ENCODE data around the gene GLCE. TPM values are rescaled to one million over a fixed set of nuclear protein-coding genes. Genes with fewer than 3 reads are reported as not detected.

GLCE gene
- total and polyA plus RNA-seq, 9 of the 15 experiments (the other 6 are each of a cell fraction or from before 2014, with no cell fraction given), result 4.6 to 12.3 (median 10.6) TPM

DNA sequence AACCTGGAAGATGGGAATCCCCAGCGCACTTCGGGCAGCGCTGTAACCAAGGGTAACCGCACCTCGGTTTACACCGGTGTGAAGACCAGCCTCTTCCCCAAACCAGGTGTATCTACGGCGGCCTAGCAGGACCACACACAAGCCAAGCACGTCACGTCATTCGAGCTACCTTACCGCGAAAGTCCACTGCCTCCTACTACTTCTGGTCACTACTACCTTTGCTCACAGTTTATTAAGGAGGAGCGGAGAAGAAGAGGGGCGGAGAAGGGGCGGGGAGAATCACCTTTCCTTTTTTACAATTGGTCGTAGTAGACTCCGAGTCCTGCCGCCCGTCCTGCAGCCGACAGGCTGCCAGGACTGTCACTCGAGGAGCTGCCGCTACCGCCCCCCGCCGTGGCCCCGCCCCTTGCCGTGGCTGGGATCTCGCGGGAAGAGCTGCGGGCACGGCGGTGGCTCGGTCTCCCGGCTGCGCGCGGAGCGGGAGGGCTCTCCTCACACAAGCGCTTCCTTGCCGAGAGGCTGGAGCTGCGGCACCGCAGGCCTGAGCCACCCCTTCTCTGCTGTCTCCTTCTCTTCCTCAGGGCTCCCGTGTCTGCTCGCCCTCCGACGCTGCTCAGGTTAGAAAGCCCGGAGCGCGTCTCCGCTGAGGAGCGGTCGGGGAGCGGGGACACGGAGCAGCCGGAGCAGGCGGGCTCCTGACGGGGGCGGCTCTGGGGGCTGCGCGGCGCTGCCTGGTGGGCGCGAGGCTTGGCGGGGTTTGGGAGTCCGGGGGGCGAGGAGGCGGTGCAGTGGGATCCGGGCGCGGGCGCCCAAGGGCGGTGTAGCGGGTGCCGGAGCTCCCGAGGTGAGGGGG lies at the start of gene GLCE (continued):
- TF ChIP-seq POLR2B (IDR thresholded peaks at IDR 0.05; ENCODE audit: low read depth, partially characterized antibody) (peak; percentile 88), ZBED1 (IDR thresholded peaks at IDR 0.05) (no peak), SRSF9 (IDR thresholded peaks at IDR 0.05; ENCODE audit: borderline replicate concordance, low read depth, low read length) (no peak), TGIF2 (CRISPR knock-in tag; IDR thresholded peaks at IDR 0.05) (no peak), MEF2D (tag; conservative IDR thresholded peaks at IDR 0.05; ENCODE audit: low read depth) (no peak), ELK1 (CRISPR knock-in tag; IDR thresholded peaks at IDR 0.05) (no peak), BMI1 (IDR thresholded peaks at IDR 0.05; ENCODE audit: low read length) (no peak), TRIM28 (IDR thresholded peaks at IDR 0.05) (no peak), ZNF217 (CRISPR knock-in tag; IDR thresholded peaks at IDR 0.05) (no peak), YY1 (IDR thresholded peaks at IDR 0.05; ENCODE audit: borderline replicate concordance in 1 of 3, control insufficient read depth in 1 of 3, extremely low read depth in 1 of 3, insufficient read depth in 3 of 3, insufficient read length in 1 of 3, insufficient replicate concordance in 2 of 3, low read depth in 1 of 3, low read length in 2 of 3) (no peak), HLTF (IDR thresholded peaks at IDR 0.05) (no peak), HOXB6 (CRISPR knock-in tag; IDR thresholded peaks at IDR 0.05; ENCODE audit: borderline replicate concordance) (no peak), ZZZ3 (IDR thresholded peaks at IDR 0.05) (no peak), MEIS2 (IDR thresholded peaks at IDR 0.05; ENCODE audit: partially characterized antibody) (no peak), ZKSCAN1 (IDR thresholded peaks at IDR 0.05; ENCODE audit: low read depth, low read length) (no peak), SAFB (IDR thresholded peaks at IDR 0.05; ENCODE audit: borderline replicate concordance, low read depth, low read length) (no peak), ZNF436 (CRISPR knock-in tag; IDR thresholded peaks at IDR 0.05) (no peak), GABPA (tag; conservative IDR thresholded peaks at IDR 0.05; ENCODE audit: low read depth) (no peak), FOSL1 (tag; conservative IDR thresholded peaks at IDR 0.05) (no peak), ERF (CRISPR knock-in tag; IDR thresholded peaks at IDR 0.05) (0 out of 2 replicates have a peak, but pooled peaks have one; percentile 50), ZNF274 (IDR thresholded peaks at IDR 0.05; ENCODE audit: borderline replicate concordance, low read depth, low read length) (no peak), MCM3 (IDR thresholded peaks at IDR 0.05) (no peak), FOXP1 (CRISPR knock-in tag; IDR thresholded peaks at IDR 0.05) (no peak; the same call in 1 of the 2 replicates), U2AF2 (optimal IDR thresholded peaks at IDR 0.05; ENCODE audit: low read depth, low read length) (no peak), PPARD (CRISPR knock-in tag; IDR thresholded peaks at IDR 0.05) (no peak)
- TF ChIP-seq, protein P1, sequence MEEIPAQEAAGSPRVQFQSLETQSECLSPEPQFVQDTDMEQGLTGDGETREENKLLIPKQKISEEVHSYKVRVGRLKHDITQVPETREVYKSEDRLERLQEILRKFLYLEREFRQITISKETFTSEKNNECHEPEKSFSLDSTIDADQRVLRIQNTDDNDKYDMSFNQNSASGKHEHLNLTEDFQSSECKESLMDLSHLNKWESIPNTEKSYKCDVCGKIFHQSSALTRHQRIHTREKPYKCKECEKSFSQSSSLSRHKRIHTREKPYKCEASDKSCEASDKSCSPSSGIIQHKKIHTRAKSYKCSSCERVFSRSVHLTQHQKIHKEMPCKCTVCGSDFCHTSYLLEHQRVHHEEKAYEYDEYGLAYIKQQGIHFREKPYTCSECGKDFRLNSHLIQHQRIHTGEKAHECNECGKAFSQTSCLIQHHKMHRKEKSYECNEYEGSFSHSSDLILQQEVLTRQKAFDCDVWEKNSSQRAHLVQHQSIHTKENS (CRISPR knock-in tag; IDR thresholded peaks at IDR 0.05), result no peak
- TF ChIP-seq, protein P2, sequence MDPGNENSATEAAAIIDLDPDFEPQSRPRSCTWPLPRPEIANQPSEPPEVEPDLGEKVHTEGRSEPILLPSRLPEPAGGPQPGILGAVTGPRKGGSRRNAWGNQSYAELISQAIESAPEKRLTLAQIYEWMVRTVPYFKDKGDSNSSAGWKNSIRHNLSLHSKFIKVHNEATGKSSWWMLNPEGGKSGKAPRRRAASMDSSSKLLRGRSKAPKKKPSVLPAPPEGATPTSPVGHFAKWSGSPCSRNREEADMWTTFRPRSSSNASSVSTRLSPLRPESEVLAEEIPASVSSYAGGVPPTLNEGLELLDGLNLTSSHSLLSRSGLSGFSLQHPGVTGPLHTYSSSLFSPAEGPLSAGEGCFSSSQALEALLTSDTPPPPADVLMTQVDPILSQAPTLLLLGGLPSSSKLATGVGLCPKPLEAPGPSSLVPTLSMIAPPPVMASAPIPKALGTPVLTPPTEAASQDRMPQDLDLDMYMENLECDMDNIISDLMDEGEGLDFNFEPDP (CRISPR knock-in tag; IDR thresholded peaks at IDR 0.05), result no peak
